ENCODE results near the gene OMG.

GRCh38 chr17:31272803-31273202 lies 24.2 kb downstream of the OMG start:
- TF ChIP-seq POLR2A (IDR thresholded peaks at IDR 0.05; ENCODE audit: low read length) (no peak), GATA1 (IDR thresholded peaks at IDR 0.05; ENCODE audit: low read depth, low read length) (no peak)
